A549 treated with RU486 at 1 μM for 4 hours (cell line): ENCODE measurements around the gene SLC10A3. TPM values are rescaled to one million over a fixed set of nuclear protein-coding genes. Genes with fewer than 3 reads are reported as not detected.

Experiments used
- total RNA-seq: library from RNA; stranded (reverse); fragments of 200-300 nt; extraction: Qiagen RNA extraction; gene quantifications from 5 replicates; pipeline ENCODE4 v1.2.3, GENCODE V29; 2022; ENCODE audit warnings: low read depth

The SLC10A3 gene
- 31.5 to 42.6 TPM (median 39.9 TPM) in 5 replicates for total RNA-seq

DNA sequence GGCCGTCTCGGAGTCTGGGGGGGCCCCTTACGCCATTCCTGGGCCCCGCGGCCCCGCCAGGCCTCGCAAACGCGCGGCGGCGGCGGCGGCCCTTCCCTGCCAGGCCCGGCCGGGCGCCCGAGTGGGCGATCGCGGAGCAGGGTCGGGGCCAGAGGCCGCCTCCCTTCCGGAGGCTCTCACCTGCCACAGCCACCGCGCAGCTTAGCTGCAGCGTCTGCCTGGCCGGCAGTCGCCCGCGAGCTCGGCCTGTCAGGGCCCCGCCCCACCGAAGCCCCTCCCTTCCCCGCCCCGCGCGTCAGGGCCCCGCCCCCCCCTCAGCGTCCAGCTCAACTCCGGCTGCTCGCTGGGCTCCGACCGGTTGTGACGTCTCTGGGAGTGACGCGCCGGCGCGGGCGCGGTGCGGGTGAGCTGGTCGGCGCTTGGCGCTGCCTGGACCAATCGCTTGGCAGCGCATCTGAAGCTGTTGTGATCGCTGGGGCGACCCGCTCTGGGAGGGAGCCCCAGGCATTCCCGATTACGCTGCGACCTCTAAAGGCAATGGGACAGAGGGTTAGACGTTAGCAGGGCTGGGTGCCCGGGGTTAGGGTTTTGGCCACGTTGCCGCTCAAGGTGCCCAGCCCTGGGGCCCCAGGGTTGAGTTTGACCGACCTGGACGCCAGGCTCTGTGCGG, at the start of gene SLC10A3:
TSS of gene SLC10A3 (minus strand) at position 216 of the 670 bp plus-strand sequence. CDS start 1,689 bp downstream, outside the sequence.

DNA sequence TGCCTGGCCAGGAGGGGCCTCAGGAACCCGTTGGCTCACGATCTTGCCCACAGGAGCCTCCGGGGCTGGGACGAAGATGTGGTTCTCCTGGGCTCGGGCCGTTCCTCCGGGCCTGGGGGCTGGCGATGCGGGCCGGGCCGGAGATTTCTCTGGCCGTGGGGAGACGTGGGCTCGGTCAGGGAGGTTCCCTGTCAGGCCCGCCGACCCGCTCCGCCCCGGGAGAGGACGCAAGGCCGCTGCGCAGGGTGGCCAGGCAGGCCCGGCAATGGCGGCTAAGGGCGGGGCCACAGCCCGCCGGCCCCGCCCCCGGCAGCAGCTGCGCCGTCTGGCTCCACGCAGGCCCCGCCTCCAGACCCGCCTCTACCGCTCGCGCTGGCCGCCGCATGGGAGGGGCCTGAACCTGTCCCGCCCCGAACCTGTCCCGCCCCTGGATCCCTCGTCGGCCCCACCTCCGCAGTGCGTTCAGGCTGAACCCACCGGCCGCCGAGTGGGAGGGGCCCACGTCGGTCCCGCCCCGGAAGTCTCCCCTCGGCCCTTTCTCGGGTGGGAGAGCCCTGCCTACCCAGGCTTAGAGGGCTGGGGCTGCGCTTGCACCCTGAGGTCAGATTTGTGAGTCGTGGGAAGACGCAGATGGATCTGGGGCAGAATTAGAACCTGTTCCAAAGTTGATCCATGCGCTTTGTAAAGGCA, 25.7 kb upstream of the SLC10A3 start, which contains the start of gene FAM3A:
TSS of gene FAM3A (minus strand) at position 267 of the 690 bp plus-strand sequence. CDS start 460 bp downstream, outside the sequence.

GRCh38 chrX:154486396-154487207, 3.8 kb downstream of the SLC10A3 start, which contains the start of gene UBL4A:
TSS of gene UBL4A (minus strand) at chrX:154486615. CDS start at chrX:154486584, 31 bp downstream.

DNA sequence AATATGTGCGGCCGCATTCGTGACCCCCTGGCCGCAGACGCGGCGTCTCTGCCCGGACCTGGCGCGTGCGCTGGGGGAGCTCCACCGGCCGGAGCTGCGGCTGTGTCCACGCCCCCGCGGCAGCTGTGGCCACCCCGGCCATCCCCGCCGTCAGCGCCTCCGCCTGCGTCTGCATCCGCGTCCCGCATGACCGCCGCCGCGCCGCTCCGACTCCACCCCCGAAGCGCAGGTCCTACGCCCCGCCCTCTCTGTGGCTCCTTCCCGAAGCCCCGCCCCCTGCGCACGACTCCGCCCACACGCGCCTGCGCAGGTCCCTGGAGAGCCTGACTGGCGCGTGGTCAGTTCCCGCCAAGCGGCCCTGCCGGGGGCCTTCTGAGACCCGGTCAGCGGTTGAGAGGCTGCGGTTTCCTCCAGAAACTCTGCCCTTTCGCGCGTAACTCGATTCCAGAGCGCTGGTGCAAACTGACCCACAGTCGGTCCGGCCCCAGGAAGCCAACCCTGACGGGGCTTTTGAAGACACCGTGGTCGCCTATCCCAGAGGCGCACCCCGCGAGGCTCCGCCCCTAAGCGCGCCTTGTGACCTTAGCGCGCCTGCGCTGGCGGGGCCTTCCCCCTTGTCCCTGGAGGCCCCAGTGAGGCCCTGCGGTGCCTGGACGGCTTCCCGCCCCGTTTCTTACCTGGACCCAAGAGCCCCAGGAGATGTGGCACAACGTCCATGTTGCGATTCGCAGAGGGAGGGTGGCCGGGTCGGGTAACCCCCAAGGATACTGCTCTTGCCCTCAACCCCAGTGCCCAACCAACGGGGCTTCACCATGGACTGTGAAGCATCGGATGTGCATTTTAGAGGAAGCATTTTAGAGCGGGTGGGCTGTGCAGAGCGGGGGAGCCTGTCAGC, 11.5 kb downstream of the SLC10A3 start, which contains the start of gene LAGE3:
TSS of gene LAGE3 (minus strand) at position 554 of the 895 bp plus-strand sequence. CDS start at position 188, 366 bp downstream.

GRCh38 chrX:154458116-154458953, 32.1 kb downstream of the SLC10A3 start, which contains the start of gene PLXNA3:
TSS of gene PLXNA3 (plus strand) at chrX:154458281. CDS start at chrX:154460184, 1,903 bp downstream.

GRCh38 chrX:154443992-154444754, 46.3 kb downstream of the SLC10A3 start, which contains the start of gene FAM50A:
TSS of gene FAM50A (plus strand) at chrX:154444141. CDS start at chrX:154444236, 95 bp downstream.

Other genes with a start within 250 kb of the SLC10A3 start
- gene OPN1MW3, start 233.0 kb downstream of the SLC10A3 start, total RNA-seq: not detected in 5 replicates
- not detected in 5 replicates for gene TEX28, start 195.5 kb downstream of the SLC10A3 start, total RNA-seq
- gene TKTL1, start 194.8 kb downstream of the SLC10A3 start, total RNA-seq: not detected in 5 replicates
- 1,374 to 1,670 TPM (median 1,583 TPM) in 5 replicates for gene FLNA, start 116.0 kb downstream of the SLC10A3 start, total RNA-seq
- gene EMD, start 111.3 kb downstream of the SLC10A3 start, total RNA-seq: 127 to 170 TPM (median 155 TPM) in 5 replicates
- 5,191 to 5,756 TPM (median 5,342 TPM) in 5 replicates for gene RPL10, start 92.3 kb downstream of the SLC10A3 start, total RNA-seq
- 20.6 to 30.0 TPM (median 26.9 TPM) in 5 replicates for gene DNASE1L1, start 81.4 kb downstream of the SLC10A3 start, total RNA-seq
- gene TAFAZZIN, start 79.1 kb downstream of the SLC10A3 start, total RNA-seq: 29.0 to 38.9 TPM (median 33.3 TPM) in 5 replicates
- 72.3 to 108 TPM (median 104 TPM) in 5 replicates for gene ATP6AP1, start 62.0 kb downstream of the SLC10A3 start, total RNA-seq
- gene GDI1, start 53.5 kb downstream of the SLC10A3 start, total RNA-seq: 88.0 to 102 TPM (median 92.6 TPM) in 5 replicates
- gene FAM50A, start 46.5 kb downstream of the SLC10A3 start, total RNA-seq: 89.4 to 122 TPM (median 110 TPM) in 5 replicates
- gene PLXNA3, start 32.3 kb downstream of the SLC10A3 start, total RNA-seq: 8.6 to 15.9 TPM (median 10.8 TPM) in 5 replicates
- gene LAGE3, start 11.3 kb downstream of the SLC10A3 start, total RNA-seq: 48.7 to 73.2 TPM (median 69.0 TPM) in 5 replicates
- gene UBL4A, start 4.0 kb downstream of the SLC10A3 start, total RNA-seq: 57.8 to 73.0 TPM (median 60.0 TPM) in 5 replicates
- gene FAM3A, start 25.6 kb upstream of the SLC10A3 start, total RNA-seq: 30.7 to 46.1 TPM (median 43.4 TPM) in 5 replicates
- gene G6PD, start 56.2 kb upstream of the SLC10A3 start, total RNA-seq: 1,384 to 1,559 TPM (median 1,513 TPM) in 5 replicates
- 34.1 to 45.7 TPM (median 42.8 TPM) in 5 replicates for gene IKBKG, start 57.0 kb upstream of the SLC10A3 start, total RNA-seq
- gene CTAG1A, start 94.5 kb upstream of the SLC10A3 start, total RNA-seq: not detected in 5 replicates
- gene CTAG1B, start 128.7 kb upstream of the SLC10A3 start, total RNA-seq: not detected in 5 replicates
- gene CTAG2, start 162.9 kb upstream of the SLC10A3 start, total RNA-seq: not detected in 5 replicates